GM21723 (cell line): ENCODE measurements around the gene MYL7.

ENCODE experiments used
- ATAC-seq: cut with Tn5 transposase; IDR thresholded peaks from one replicate; pipeline ENCODE4 v1.9.1; 2021; ENCODE audit warnings: mild to moderate bottlenecking, moderate library complexity; ENCODE audit not compliant: unreplicated experiment

Gene MYL7

GRCh38 chr7:44150966-44151941, 10.1 kb upstream of the MYL7 start:
- ATAC-seq: no peak

GRCh38 chr7:44150466-44150832, 9.3 kb upstream of the MYL7 start:
- peak; percentile 62 for ATAC-seq

GRCh38 chr7:44149571-44150465, 8.7 kb upstream of the MYL7 start:
- no peak for ATAC-seq

GRCh38 chr7:44148961-44149536, 7.9 kb upstream of the MYL7 start:
- no peak for ATAC-seq

- ATAC-seq: no peak
Measured at GRCh38 chr7:44148166-44148565, 7.0 kb upstream of the MYL7 start.

- ATAC-seq: no peak
Measured at GRCh38 chr7:44147026-44147991, 6.2 kb upstream of the MYL7 start.

- ATAC-seq: no peak
Measured at GRCh38 chr7:44145969-44146911, 5.1 kb upstream of the MYL7 start.

GRCh38 chr7:44145479-44145968, 4.4 kb upstream of the MYL7 start:
- no peak for ATAC-seq

GRCh38 chr7:44144968-44145478, 3.9 kb upstream of the MYL7 start:
- ATAC-seq: no peak

GRCh38 chr7:44144426-44144967, 3.4 kb upstream of the MYL7 start:
- ATAC-seq: no peak

GRCh38 chr7:44143646-44144250, 2.6 kb upstream of the MYL7 start:
- ATAC-seq: no peak

GRCh38 chr7:44142028-44142427, 896 bp upstream of the MYL7 start:
- no peak for ATAC-seq

- no peak for ATAC-seq
Measured at GRCh38 chr7:44140341-44140740, 791 bp downstream of the MYL7 start.

GRCh38 chr7:44139311-44140010, 1.7 kb downstream of the MYL7 start:
- ATAC-seq: no peak

- no peak for ATAC-seq
Measured at GRCh38 chr7:44138698-44139097, 2.4 kb downstream of the MYL7 start.

- no peak for ATAC-seq
Measured at GRCh38 chr7:44136731-44137130, 4.4 kb downstream of the MYL7 start.

GRCh38 chr7:44134943-44135628, 6.0 kb downstream of the MYL7 start:
- ATAC-seq: no peak
